IPS DF 6.9 (cell line): ENCODE measurements around the gene ADAMTS14.
"Not testable (repeated sequence)": the region's sequence is repeated elsewhere in the genome, so short reads cannot be mapped to it uniquely, and the experiment has no call there.

Experiments
- DNase-seq: peaks from one replicate; pipeline ENCODE4 v3.0.0-alpha.2; 2013; ENCODE audit warnings: low read depth, low spot score
- H3K27ac ChIP-seq: one replicate; pipeline ENCODE4 v1.5.1; 2013; ENCODE audit warnings: low read length, control low read depth
- H3K27me3 ChIP-seq: 2 replicates; pipeline ENCODE4 v1.6.1; 2013; ENCODE audit warnings: mild to moderate bottlenecking, low read length; ENCODE audit not compliant: control insufficient read depth, insufficient read depth
- H3K36me3 ChIP-seq: 2 replicates; pipeline ENCODE4 v1.6.1; 2013; ENCODE audit warnings: low read length; ENCODE audit not compliant: control insufficient read depth, insufficient read depth
- H3K4me1 ChIP-seq: 2 replicates; pipeline ENCODE4 v1.6.1; 2013; ENCODE audit warnings: low read length; ENCODE audit not compliant: control insufficient read depth, insufficient read depth
- H3K4me3 ChIP-seq: 2 replicates; pipeline ENCODE4 v1.5.1; 2013; ENCODE audit warnings: mild to moderate bottlenecking, low read length
- H3K9me3 ChIP-seq: 2 replicates; pipeline ENCODE4 v1.6.1; 2013; ENCODE audit warnings: low read length, inconsistent platforms; ENCODE audit not compliant: control insufficient read depth, insufficient read depth
- WGBS: extraction: QIAGEN DNeasy Blood & Tissue Kit; methylation state at CpG from one replicate; pipeline ENCODE4 v1.1.7; 2013; ENCODE audit warnings: mixed read lengths, missing lambda C conversion rate; ENCODE audit not compliant: insufficient read length, insufficient coverage; 5-methylcytosine and 5-hydroxymethylcytosine counted together

Gene ADAMTS14

GRCh38 chr10:70762441-70763175 lies 90.3 kb downstream of the ADAMTS14 start:
- no peaks in the 10 kb centered on the region for H3K9me3 ChIP-seq
- no peak for DNase-seq
- WGBS, result no CpG with 5 or more reads among the region's 7 CpGs
- H3K27ac ChIP-seq, result no peak overlapping the region
- H3K27me3 ChIP-seq, result no peaks in the 10 kb centered on the region
- no peak overlapping the region for H3K4me3 ChIP-seq
- H3K36me3 ChIP-seq, result no peaks in the 10 kb centered on the region
- H3K4me1 ChIP-seq, result peaks cover 1% of the 10 kb centered on the region; the same call in 1 of the 2 replicates

- no peak overlapping the region for H3K27ac ChIP-seq
Observed at GRCh38 chr10:70763567-70763966, 91.3 kb downstream of the ADAMTS14 start.

GRCh38 chr10:70765794-70766594 lies 93.7 kb downstream of the ADAMTS14 start:
- Histone ChIP-seq H3K36me3 (no peaks in the 10 kb centered on the region), H3K4me3 (no peak overlapping the region), H3K27ac (no peak overlapping the region), H3K4me1 (no peaks in the 10 kb centered on the region; the same call in 1 of the 2 replicates), H3K27me3 (no peaks in the 10 kb centered on the region), H3K9me3 (no peaks in the 10 kb centered on the region)
- no CpG with 5 or more reads among the region's 8 CpGs for WGBS
- DNase-seq, result no peak

More at GRCh38 chr10:70763567-70763966, 91.3 kb downstream of the ADAMTS14 start:
- no peaks in the 10 kb centered on the region for H3K36me3 ChIP-seq
- H3K9me3 ChIP-seq, result no peaks in the 10 kb centered on the region
- peaks cover 1% of the 10 kb centered on the region; the same call in 1 of the 2 replicates for H3K4me1 ChIP-seq
- no peak overlapping the region for H3K4me3 ChIP-seq
- DNase-seq, result no peak
- WGBS, result no CpG with 5 or more reads among the region's 3 CpGs
- no peaks in the 10 kb centered on the region for H3K27me3 ChIP-seq

GRCh38 chr10:70768026-70768685 lies 95.8 kb downstream of the ADAMTS14 start:
- not testable (repeated sequence) for H3K4me3 ChIP-seq, H3K9me3 ChIP-seq, H3K27ac ChIP-seq, H3K27me3 ChIP-seq, H3K36me3 ChIP-seq, DNase-seq, H3K4me1 ChIP-seq
- no CpG with 5 or more reads among the region's 6 CpGs for WGBS

- no peaks in the 10 kb centered on the region for H3K36me3 ChIP-seq
- no peaks in the 10 kb centered on the region for H3K4me1 ChIP-seq
- WGBS, result no CpG with 5 or more reads among the region's 4 CpGs
- DNase-seq, result no peak
- no peaks in the 10 kb centered on the region for H3K27me3 ChIP-seq
- H3K4me3 ChIP-seq, result no peak overlapping the region
- no peaks in the 10 kb centered on the region for H3K9me3 ChIP-seq
- H3K27ac ChIP-seq, result no peak overlapping the region
Observed at GRCh38 chr10:70769121-70769520, 96.8 kb downstream of the ADAMTS14 start.

GRCh38 chr10:70770001-70770400 lies 97.7 kb downstream of the ADAMTS14 start:
- Histone ChIP-seq H3K9me3 (no peaks in the 10 kb centered on the region), H3K27ac (no peak overlapping the region), H3K27me3 (no peaks in the 10 kb centered on the region), H3K36me3 (no peaks in the 10 kb centered on the region), H3K4me1 (no peaks in the 10 kb centered on the region), H3K4me3 (no peak overlapping the region)
- no peak for DNase-seq
- no CpG with 5 or more reads among the region's 2 CpGs for WGBS

GRCh38 chr10:70770516-70770915 lies 98.2 kb downstream of the ADAMTS14 start:
- not testable (repeated sequence) for H3K36me3 ChIP-seq, H3K27ac ChIP-seq, H3K27me3 ChIP-seq, DNase-seq, H3K9me3 ChIP-seq, H3K4me3 ChIP-seq, H3K4me1 ChIP-seq
- WGBS, result no CpG with 5 or more reads among the region's 7 CpGs

- H3K4me3 ChIP-seq, result no peak overlapping the region
- DNase-seq, result no peak
- H3K9me3 ChIP-seq, result no peaks in the 10 kb centered on the region
- WGBS, result no CpG with 5 or more reads among the region's 8 CpGs
- no peaks in the 10 kb centered on the region for H3K4me1 ChIP-seq
- no peaks in the 10 kb centered on the region for H3K36me3 ChIP-seq
- no peaks in the 10 kb centered on the region for H3K27me3 ChIP-seq
- H3K27ac ChIP-seq, result no peak overlapping the region
Observed at GRCh38 chr10:70771311-70772194, 99.2 kb downstream of the ADAMTS14 start.

- H3K4me1 ChIP-seq, result no peaks in the 10 kb centered on the region
- no peaks in the 10 kb centered on the region for H3K27me3 ChIP-seq
- no peaks in the 10 kb centered on the region for H3K9me3 ChIP-seq
- H3K36me3 ChIP-seq, result no peaks in the 10 kb centered on the region
- no peak overlapping the region for H3K27ac ChIP-seq
- H3K4me3 ChIP-seq, result no peak overlapping the region
- no CpG with 5 or more reads among the region's 4 CpGs for WGBS
- DNase-seq, result no peak
Observed at GRCh38 chr10:70772627-70773026, 100.3 kb downstream of the ADAMTS14 start.

- no peaks in the 10 kb centered on the region for H3K36me3 ChIP-seq
- H3K9me3 ChIP-seq, result no peaks in the 10 kb centered on the region
- H3K4me1 ChIP-seq, result no peaks in the 10 kb centered on the region
- no peaks in the 10 kb centered on the region for H3K27me3 ChIP-seq
- no CpG with 5 or more reads among the region's 9 CpGs for WGBS
- H3K27ac ChIP-seq, result no peak overlapping the region
- DNase-seq, result no peak
- no peak overlapping the region for H3K4me3 ChIP-seq
Observed at GRCh38 chr10:70773461-70773860, 101.2 kb downstream of the ADAMTS14 start.
